NCI-H1105 (cell line): ENCODE measurements around the gene MAN2C1.
"Not testable (repeated sequence)": the region's sequence is repeated elsewhere in the genome, so short reads cannot be mapped to it uniquely, and the experiment has no call there.

Source experiments
- DNase-seq: peaks from one replicate; lab custom pipeline; 2025; lab: John Stamatoyannopoulos, UW

The MAN2C1 gene

GRCh38 chr15:75346796-75347221 lies 21.6 kb downstream of the MAN2C1 start, which contains the start of gene NEIL1:
Gene NEIL1 (plus strand): TSS chr15:75347039. CDS start chr15:75348906, 1,867 bp downstream.
- DNase-seq: no peak

GRCh38 chr15:75343953-75344352 lies 24.5 kb downstream of the MAN2C1 start:
- not testable (repeated sequence) for DNase-seq

GRCh38 chr15:75342221-75342620 lies 26.2 kb downstream of the MAN2C1 start:
- DNase-seq: no peak

- no peak for DNase-seq
Measured at GRCh38 chr15:75339531-75340240, 28.7 kb downstream of the MAN2C1 start.

GRCh38 chr15:75338661-75339240 lies 29.7 kb downstream of the MAN2C1 start:
- no peak for DNase-seq

GRCh38 chr15:75335705-75336355 lies 32.6 kb downstream of the MAN2C1 start, which contains the start of gene COMMD4:
Gene COMMD4 (plus strand): TSS chr15:75336063. CDS start chr15:75336090, 27 bp downstream.
- DNase-seq: peak; percentile 81

- no peak for DNase-seq
Measured at GRCh38 chr15:75335313-75335704, 33.1 kb downstream of the MAN2C1 start.

- DNase-seq: not testable (repeated sequence)
Measured at GRCh38 chr15:75333654-75334419, 34.6 kb downstream of the MAN2C1 start.

GRCh38 chr15:75332093-75332492 lies 36.3 kb downstream of the MAN2C1 start:
- DNase-seq: not testable (repeated sequence)

- no peak for DNase-seq
Measured at GRCh38 chr15:75329571-75329970, 38.8 kb downstream of the MAN2C1 start.

GRCh38 chr15:75328493-75329314 lies 39.7 kb downstream of the MAN2C1 start:
- no peak for DNase-seq

- DNase-seq: no peak
Measured at GRCh38 chr15:75327491-75327890, 40.9 kb downstream of the MAN2C1 start.

- no peak for DNase-seq
Measured at GRCh38 chr15:75327005-75327404, 41.4 kb downstream of the MAN2C1 start.

- DNase-seq: no peak
Measured at GRCh38 chr15:75325922-75326321, 42.5 kb downstream of the MAN2C1 start.

- no peak for DNase-seq
Measured at GRCh38 chr15:75321711-75322110, 46.7 kb downstream of the MAN2C1 start.

- DNase-seq: not testable (repeated sequence)
Measured at GRCh38 chr15:75319231-75319897, 49.0 kb downstream of the MAN2C1 start.

- no peak for DNase-seq
Measured at GRCh38 chr15:75314552-75315290, 53.7 kb downstream of the MAN2C1 start.

- no peak for DNase-seq
Measured at GRCh38 chr15:75313116-75313845, 55.1 kb downstream of the MAN2C1 start.

GRCh38 chr15:75312548-75312947 lies 55.9 kb downstream of the MAN2C1 start:
- not testable (repeated sequence) for DNase-seq
